Activated T-cell treated with anti-CD3 and anti-CD28 coated beads, Interleukin-2, amount 50 U/mL, for 24 hours (primary cell): ENCODE data around the gene RFX3.

ENCODE experiments used
- DNase-seq: peaks from one replicate; pipeline ENCODE4 v3.0.0-alpha.2; 2020
- H3K27ac Mint-ChIP-seq: 2 replicates; pipeline ENCODE4 v1.8.0; 2020; ENCODE audit warnings: mild to moderate bottlenecking, mixed read lengths
- H3K27me3 Mint-ChIP-seq: 2 replicates; pipeline ENCODE4 v1.8.0; 2020; ENCODE audit warnings: mixed read lengths
- H3K36me3 Mint-ChIP-seq: 2 replicates; pipeline ENCODE4 v1.8.0; 2020; ENCODE audit warnings: low read depth, mixed read lengths
- H3K4me1 Mint-ChIP-seq: 2 replicates; pipeline ENCODE4 v1.8.0; 2020; ENCODE audit warnings: low read depth, mixed read lengths
- H3K4me3 Mint-ChIP-seq: 2 replicates; pipeline ENCODE4 v1.8.0; 2020; ENCODE audit warnings: mild to moderate bottlenecking, moderate library complexity, mixed read lengths
- H3K9me3 Mint-ChIP-seq: 2 replicates; pipeline ENCODE4 v1.8.0; 2020; ENCODE audit warnings: mixed read lengths

Gene RFX3

DNA sequence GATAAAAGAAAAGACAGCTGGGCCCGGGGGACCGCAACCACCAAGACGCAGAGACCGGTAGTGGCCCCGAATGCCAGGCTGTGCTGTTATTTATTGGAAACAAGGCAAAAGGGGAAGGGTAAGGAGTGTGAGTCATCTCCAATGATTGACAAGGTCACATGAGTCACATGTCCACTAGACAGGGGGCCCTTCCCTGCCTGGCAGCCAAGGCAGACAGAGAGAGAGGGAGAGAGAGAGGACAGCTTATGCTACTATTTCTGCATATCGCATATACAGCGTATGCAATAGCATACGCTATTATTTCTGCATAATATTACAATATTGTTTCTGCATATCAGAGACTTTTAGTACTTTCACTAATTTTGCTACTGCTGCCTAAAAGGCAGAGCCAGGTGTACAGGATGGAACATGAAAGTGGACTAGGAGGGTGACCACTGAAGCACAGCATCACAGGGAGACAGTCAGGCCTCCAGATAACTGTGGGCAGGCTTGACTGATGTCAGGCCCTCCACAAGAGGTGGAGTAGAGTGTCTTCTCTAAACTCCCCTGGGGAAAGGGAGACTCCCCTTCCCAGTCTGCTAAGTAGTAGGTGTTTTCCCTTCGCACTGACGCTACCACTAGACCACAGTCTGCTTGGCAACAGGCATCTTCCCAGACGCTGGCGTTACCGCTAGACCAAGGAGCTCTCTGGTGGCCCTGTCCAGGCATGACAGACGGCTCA lies 50.3 kb downstream of the RFX3 start:
- peak; percentile 33 for DNase-seq
- Mint-ChIP-seq H3K4me1 (peaks cover 71% of the 10 kb centered on the region), H3K36me3 (peaks cover 41% of the 10 kb centered on the region), H3K4me3 (no peak overlapping the region), H3K27ac (peak overlapping the region; percentile 46), H3K9me3 (no peaks in the 10 kb centered on the region), H3K27me3 (no peaks in the 10 kb centered on the region)

DNA sequence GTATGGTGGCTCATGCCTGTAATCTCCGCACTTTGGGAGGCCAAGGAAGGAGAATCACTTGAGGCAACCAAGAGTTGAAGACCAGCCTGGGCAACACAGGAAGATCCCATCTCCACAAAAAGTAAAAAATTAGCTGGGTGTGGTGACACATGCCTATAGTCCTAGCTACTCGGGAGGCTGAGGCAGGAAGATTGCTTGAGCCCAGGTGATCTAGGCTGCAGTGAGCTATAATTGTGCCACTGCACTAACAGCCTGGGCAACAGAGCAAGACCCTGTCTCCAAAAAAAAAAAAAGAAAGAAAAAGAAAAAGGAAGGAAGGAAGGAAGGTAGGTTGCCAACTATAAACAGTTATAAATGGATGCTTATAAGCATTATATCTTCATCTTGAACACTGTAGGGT lies 51.0 kb downstream of the RFX3 start:
- Mint-ChIP-seq H3K27me3 (no peaks in the 10 kb centered on the region), H3K9me3 (no peaks in the 10 kb centered on the region), H3K27ac (peak overlapping the region; percentile 46), H3K36me3 (peaks cover 39% of the 10 kb centered on the region), H3K4me1 (peaks cover 67% of the 10 kb centered on the region), H3K4me3 (no peak overlapping the region)
- DNase-seq = no peak

DNA sequence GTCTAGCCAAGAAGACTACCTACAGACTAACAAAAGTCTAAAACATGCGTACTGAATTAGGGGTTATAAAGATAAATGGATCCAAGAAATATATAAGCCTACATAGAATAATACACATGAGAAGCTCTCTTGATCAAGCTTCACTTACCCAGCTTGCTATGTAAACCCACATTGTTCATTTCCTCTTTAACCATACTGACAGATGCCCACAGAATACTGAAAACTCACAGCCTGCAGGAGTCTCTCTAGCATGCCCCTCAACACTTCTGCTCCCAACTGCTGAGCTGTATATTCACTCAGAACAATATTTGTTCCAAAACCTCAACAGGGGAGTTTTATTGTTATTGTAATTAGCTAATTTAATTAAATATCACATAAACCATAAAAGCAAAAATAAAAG lies 52.4 kb downstream of the RFX3 start:
- Mint-ChIP-seq H3K27me3 (no peaks in the 10 kb centered on the region), H3K4me3 (no peak overlapping the region), H3K27ac (peak overlapping the region; percentile 27), H3K4me1 (peaks cover 57% of the 10 kb centered on the region), H3K36me3 (peaks cover 25% of the 10 kb centered on the region), H3K9me3 (no peaks in the 10 kb centered on the region)
- DNase-seq = no peak

DNA sequence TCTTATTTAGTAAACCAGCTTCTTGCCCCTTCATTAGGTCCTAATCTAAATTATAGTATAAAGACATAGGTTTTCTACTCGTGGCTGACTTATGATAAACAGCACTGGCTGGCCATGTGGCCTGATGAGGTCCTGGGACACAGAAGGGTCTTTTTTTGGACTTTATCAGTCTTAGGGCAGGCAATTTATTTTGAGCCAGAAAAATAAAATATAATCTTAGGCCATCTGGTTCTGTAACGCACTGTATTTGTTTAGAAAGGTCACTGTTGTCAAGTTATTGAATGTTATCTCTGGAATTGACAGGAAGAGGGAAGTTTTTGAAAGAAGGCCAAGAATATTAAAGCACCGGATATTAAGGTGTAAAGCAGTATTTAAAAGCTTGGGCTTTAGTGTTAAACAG lies 53.9 kb downstream of the RFX3 start:
- Mint-ChIP-seq H3K36me3 (peaks cover 18% of the 10 kb centered on the region), H3K27me3 (no peaks in the 10 kb centered on the region), H3K27ac (no peak overlapping the region), H3K4me1 (peaks cover 54% of the 10 kb centered on the region), H3K9me3 (no peaks in the 10 kb centered on the region), H3K4me3 (no peak overlapping the region)
- DNase-seq = no peak

DNA sequence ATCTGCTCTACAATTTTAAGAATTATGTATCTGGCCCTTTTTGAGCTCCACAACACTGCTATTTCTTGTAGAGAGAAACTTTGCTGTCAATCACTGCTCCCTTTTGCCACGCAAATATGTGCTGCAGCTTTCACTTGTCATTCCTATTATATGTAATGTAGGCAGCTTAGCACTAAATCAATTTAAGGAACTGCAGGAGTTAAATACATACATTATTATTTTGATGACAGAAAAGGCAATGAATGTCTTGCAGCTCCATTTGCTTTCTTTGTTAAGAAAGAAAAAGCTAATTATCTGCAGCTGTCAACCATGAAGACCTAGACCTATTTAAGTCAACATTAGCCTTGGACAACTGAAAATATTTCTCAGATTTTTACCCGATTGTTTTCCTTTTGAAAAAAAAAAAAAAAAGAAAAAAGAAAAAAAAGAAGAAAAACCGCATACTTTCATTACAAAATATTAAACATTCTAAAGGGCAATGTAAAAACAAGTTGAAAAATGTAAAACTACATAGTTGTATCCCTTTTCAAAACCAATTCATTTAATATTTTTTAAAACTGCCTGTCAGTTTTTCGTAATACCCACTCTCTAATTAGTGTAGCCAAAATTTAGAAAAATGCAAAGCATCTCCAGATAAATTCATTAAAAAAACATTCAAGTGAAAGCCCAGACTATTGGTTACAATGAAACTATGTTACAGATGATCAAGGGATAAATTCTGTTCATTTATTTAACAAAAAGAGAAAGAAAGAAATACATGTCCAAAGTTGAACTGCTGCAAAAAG lies 57.2 kb downstream of the RFX3 start:
- no peak for DNase-seq
- Mint-ChIP-seq H3K9me3 (no peaks in the 10 kb centered on the region), H3K4me1 (peaks cover 27% of the 10 kb centered on the region), H3K4me3 (no peak overlapping the region), H3K36me3 (peaks cover 11% of the 10 kb centered on the region), H3K27me3 (no peaks in the 10 kb centered on the region), H3K27ac (peak overlapping the region; percentile 60)

DNA sequence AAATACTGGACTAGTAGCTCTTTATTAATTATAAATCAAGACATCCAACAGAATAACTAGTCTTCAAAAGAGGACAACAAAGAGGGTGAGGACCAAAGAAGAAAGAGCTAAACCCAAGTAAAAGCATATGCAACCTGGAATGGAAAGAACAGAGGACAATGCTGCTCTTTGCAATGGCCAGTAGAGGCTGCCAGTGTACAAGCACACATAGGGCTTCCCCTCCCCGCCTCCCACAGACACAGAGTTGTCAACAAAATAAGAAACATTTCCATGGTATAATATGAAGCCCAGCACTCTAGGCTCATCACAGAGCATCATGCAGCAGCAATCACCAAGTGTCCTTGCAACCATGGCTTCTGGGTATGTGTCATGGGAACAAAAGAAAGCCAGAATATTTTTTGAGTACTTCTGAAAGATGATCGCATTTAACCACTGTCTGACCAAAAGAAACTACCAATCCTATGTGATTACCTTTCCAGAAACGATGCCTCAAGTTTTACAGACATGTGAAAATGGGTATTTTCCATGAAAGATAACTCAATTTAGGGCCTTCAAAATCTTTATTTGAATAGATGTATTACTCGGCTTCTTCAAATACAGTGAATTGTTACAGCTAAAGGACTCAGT lies 58.1 kb downstream of the RFX3 start:
- peak overlapping the region; percentile 60 for H3K27ac Mint-ChIP-seq
- H3K9me3 Mint-ChIP-seq = no peaks in the 10 kb centered on the region
- peaks cover 19% of the 10 kb centered on the region for H3K4me1 Mint-ChIP-seq
- peak; percentile 64 for DNase-seq
- no peak overlapping the region for H3K4me3 Mint-ChIP-seq
- no peaks in the 10 kb centered on the region for H3K27me3 Mint-ChIP-seq
- peaks cover 13% of the 10 kb centered on the region for H3K36me3 Mint-ChIP-seq

DNA sequence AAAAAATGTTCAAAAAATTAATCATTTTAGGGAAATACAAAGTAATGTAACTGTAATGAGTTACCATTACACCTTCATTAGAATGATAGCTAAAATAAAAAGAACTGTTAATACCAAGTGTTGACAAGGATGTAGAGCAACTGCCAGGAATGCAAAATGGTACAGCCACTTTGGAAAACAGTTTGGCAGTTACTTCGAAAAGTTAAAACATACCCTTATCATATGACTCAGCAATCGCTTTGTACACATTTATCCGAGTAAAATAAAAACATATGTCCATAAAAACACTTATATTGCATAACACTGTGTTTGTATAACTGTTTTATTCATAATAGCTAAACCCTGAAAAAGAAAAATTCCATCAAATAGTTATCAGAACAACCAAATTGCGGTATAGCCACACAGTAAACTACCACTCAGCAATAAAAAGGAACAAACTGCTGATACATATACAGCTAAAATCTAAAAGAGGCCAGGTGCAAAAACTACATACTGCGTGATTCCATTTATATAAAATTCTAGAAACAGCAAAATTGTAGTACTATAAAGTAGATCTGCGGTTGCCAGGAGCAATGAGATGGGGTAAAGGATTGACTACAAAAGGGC lies 61.7 kb downstream of the RFX3 start:
- DNase-seq = no peak
- Mint-ChIP-seq H3K27ac (no peak overlapping the region), H3K36me3 (peaks cover 10% of the 10 kb centered on the region), H3K4me1 (peaks cover 15% of the 10 kb centered on the region), H3K4me3 (no peak overlapping the region), H3K9me3 (no peaks in the 10 kb centered on the region), H3K27me3 (no peaks in the 10 kb centered on the region)

DNA sequence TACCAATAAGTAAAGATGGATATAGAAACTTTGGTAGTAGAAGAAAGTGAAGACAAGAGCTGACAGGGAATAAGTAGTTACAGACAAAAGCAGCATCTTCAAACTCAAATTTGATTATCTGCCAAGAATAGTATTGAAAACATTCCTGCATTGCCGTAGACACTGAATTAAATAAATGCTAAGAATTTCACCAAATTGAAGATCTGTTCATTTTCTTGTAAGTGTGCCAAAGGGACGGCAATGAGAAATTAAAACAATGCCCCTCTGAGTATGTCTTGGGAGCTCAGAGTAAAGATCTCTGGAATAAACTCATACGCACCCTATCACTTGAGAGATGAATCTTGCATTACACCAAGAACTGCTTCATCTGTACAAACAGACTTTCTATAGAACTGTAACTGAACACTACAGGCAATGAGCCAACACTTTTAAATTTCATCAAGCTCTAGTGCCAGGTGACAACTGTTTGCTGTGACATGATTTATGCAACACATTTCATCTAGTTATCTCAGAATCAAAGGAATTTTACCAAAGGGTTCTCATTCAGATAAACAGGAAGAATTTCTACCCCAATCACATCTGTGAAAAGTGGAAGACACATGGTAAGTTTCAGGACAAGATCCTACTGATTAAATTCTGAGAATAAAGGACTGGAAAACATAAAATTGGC lies 66.9 kb downstream of the RFX3 start:
- Mint-ChIP-seq H3K36me3 (peaks cover 5% of the 10 kb centered on the region), H3K4me1 (no peaks in the 10 kb centered on the region), H3K4me3 (no peak overlapping the region), H3K27me3 (no peaks in the 10 kb centered on the region), H3K9me3 (no peaks in the 10 kb centered on the region), H3K27ac (no peak overlapping the region)
- no peak for DNase-seq

DNA sequence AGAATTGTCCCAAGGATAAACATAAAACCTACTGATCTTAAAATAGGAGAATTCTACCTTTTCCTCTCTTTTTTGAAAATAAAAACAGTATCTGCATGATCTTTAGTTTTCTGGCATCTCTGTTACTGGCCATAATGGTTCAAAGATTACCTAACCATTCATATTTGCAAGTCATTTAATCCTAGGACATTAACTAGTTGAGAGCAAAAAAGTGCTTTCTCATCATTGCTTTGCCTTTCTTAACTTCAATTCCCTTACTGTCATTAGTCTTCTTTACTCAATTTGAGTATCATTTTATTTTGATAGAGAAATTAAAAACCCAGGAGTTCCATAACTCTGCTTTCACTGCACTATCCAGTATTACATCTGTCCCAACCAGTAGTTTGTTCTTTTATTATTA lies 68.6 kb downstream of the RFX3 start:
- no peaks in the 10 kb centered on the region for H3K4me1 Mint-ChIP-seq
- no peak overlapping the region for H3K27ac Mint-ChIP-seq
- H3K9me3 Mint-ChIP-seq = no peaks in the 10 kb centered on the region
- H3K27me3 Mint-ChIP-seq = no peaks in the 10 kb centered on the region
- peaks cover 5% of the 10 kb centered on the region for H3K36me3 Mint-ChIP-seq
- DNase-seq = no peak
- no peak overlapping the region for H3K4me3 Mint-ChIP-seq

DNA sequence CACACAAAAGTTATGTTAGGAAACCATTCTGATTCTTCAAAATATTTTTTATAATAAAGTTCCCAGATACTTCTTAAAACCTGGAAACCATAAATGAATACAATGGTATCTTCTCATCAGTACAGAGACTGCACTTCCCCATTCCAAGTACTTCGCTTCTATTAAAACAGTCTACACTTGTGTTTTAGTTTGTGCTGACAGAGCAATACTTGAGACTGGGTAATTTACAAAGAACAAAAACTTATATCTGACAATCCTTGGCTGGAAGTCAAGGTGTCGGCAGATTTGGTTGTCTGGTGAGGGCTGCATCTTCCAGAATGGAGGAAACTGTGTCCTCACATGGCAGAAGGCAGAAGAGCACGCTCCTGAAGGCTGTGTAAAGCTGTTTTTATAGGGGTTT lies 70.1 kb downstream of the RFX3 start:
- H3K9me3 Mint-ChIP-seq = no peaks in the 10 kb centered on the region
- no peak overlapping the region for H3K4me3 Mint-ChIP-seq
- H3K27ac Mint-ChIP-seq = no peak overlapping the region
- no peaks in the 10 kb centered on the region for H3K27me3 Mint-ChIP-seq
- no peaks in the 10 kb centered on the region for H3K4me1 Mint-ChIP-seq
- DNase-seq = no peak
- peaks cover 7% of the 10 kb centered on the region for H3K36me3 Mint-ChIP-seq

DNA sequence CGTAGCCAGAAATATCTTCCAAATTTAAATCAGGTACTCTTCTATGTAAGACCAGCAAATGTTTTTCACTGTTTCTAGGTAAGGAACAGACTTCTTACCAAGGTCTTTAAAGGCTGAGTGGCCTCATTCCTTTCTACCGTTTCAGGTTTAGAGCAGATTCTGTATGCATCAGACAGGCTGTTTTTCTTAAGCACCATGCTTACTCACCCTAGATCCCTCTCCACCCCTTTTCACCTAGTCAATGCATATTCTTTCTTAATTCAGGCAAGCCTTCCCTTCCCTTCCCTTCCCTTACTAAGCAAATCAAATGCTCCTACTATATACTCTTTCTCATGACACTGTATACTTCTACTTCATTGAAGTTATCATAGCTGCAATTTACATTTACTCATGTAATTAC lies 70.7 kb downstream of the RFX3 start:
- H3K9me3 Mint-ChIP-seq = no peaks in the 10 kb centered on the region
- H3K4me1 Mint-ChIP-seq = no peaks in the 10 kb centered on the region
- DNase-seq = no peak
- no peak overlapping the region for H3K4me3 Mint-ChIP-seq
- peaks cover 7% of the 10 kb centered on the region for H3K36me3 Mint-ChIP-seq
- H3K27me3 Mint-ChIP-seq = no peaks in the 10 kb centered on the region
- H3K27ac Mint-ChIP-seq = no peak overlapping the region

DNA sequence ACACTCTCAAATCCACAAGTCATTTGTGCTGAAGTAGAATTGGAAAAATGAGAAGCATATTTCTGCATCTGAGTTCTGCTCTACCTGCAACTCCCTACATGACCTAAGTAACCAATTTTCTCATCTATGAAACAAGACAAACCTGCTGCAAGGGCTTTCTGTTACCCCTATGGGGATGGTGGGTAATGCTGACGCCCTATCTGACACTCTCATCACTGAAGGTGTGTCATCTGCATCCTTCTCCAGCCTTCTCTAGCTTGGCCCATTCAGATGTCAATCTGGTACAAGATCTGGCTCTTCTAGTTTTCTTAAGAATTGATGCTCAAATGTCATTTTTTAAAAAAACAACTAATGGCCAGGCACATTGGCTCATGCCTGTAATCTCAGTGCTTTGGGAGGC lies 73.8 kb downstream of the RFX3 start:
- Mint-ChIP-seq H3K4me3 (no peak overlapping the region), H3K27ac (no peak overlapping the region), H3K4me1 (peaks cover 2% of the 10 kb centered on the region), H3K36me3 (peaks cover 8% of the 10 kb centered on the region), H3K9me3 (no peaks in the 10 kb centered on the region), H3K27me3 (no peaks in the 10 kb centered on the region)
- DNase-seq = no peak

DNA sequence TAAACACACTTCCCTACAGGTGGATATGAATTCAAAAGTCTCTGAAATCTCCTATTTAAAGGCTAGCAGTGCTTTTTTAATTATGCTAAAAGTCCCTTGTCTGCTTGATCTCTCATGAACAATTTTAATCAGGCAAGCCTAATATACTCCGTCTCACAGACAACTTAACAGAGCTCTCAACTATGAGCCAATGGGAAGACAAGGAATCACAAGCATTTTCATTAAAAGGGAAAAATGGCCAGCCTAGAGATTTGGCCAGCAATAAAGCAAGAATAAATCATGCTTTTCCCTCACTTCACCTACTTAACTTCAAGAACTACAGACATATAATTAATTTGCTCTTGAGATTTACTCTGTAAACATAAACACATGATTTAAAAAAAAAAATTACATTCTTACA lies 78.0 kb downstream of the RFX3 start:
- Mint-ChIP-seq H3K27ac (no peak overlapping the region), H3K9me3 (no peaks in the 10 kb centered on the region), H3K4me1 (peaks cover 5% of the 10 kb centered on the region), H3K4me3 (no peak overlapping the region), H3K27me3 (no peaks in the 10 kb centered on the region), H3K36me3 (peaks cover 15% of the 10 kb centered on the region)
- DNase-seq = no peak

DNA sequence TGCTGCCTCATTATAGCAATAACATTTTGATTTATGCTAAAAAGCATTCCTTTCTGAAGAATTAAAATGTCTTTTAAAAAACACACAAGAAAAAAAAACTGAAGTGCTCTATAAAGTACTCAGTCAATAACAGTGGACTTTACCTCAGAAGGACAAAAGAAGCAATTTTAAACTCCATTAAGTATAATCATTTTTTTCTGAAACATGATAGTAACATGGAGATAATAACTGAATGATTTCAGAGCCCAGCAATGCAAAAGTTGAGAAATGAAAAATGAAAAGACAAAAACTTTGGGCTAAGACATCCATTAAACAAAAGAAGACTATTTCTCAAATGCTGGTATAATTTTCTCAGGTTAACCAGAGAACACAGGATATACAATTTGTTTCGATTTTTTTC lies 78.7 kb downstream of the RFX3 start:
- Mint-ChIP-seq H3K36me3 (peaks cover 12% of the 10 kb centered on the region), H3K27me3 (no peaks in the 10 kb centered on the region), H3K4me1 (peaks cover 5% of the 10 kb centered on the region), H3K9me3 (no peaks in the 10 kb centered on the region), H3K4me3 (no peak overlapping the region), H3K27ac (no peak overlapping the region)
- DNase-seq = no peak
